DLD1 (cell line): ENCODE results near the gene PRICKLE2.

Experiments used
- in situ Hi-C: cut with HindIII; loops from 2 replicates; pipeline ENCODE4 v1.10.0; 2017; ENCODE audit warnings: low sequenced_read_pairs

The PRICKLE2 gene, protein sequence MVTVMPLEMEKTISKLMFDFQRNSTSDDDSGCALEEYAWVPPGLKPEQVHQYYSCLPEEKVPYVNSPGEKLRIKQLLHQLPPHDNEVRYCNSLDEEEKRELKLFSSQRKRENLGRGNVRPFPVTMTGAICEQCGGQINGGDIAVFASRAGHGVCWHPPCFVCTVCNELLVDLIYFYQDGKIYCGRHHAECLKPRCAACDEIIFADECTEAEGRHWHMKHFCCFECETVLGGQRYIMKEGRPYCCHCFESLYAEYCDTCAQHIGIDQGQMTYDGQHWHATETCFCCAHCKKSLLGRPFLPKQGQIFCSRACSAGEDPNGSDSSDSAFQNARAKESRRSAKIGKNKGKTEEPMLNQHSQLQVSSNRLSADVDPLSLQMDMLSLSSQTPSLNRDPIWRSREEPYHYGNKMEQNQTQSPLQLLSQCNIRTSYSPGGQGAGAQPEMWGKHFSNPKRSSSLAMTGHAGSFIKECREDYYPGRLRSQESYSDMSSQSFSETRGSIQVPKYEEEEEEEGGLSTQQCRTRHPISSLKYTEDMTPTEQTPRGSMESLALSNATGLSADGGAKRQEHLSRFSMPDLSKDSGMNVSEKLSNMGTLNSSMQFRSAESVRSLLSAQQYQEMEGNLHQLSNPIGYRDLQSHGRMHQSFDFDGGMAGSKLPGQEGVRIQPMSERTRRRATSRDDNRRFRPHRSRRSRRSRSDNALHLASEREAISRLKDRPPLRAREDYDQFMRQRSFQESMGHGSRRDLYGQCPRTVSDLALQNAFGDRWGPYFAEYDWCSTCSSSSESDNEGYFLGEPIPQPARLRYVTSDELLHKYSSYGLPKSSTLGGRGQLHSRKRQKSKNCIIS

DNA sequence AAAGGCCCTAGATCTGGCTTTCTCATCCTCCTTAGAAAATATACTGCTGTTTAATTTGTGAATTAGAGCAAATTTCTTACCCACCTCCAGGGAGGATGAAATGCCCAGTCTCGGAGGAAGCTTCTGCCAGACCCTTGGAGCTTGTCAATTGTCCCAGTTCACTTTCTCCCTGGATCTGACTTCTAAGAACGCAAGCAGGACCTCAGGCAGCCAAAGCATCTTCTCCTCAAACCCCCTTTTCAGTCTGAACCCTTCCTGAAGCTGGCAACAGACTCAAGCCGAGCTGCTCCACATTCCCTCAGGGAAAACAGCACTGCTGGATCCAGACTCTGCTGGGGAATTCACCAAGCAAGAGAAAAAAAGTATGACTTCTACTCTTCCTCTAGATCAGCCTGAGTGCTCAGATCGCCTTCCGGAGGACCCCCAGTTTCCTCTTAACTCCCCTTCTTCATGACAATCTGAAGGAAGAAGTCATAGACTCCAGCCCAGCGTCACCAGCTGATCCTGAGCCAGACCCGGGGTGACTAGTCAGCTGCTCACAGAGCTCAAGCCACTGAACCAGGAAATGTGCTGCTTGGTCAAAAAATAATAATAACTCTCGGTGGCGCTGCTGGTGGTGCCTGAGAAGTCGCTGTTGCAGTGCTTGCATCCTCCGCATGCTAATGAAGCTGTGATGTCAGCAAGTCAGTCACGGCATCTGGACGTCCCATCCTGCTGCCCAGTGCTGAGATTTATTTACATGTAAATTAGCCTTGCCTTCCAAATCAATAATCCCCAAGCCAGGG is at the start of gene PRICKLE2:
TSS of gene PRICKLE2 (minus strand) at position 641 of the 785 bp plus-strand sequence. CDS start 26,539 bp downstream, outside the sequence.
- in situ Hi-C loops, result no loop called here

DNA sequence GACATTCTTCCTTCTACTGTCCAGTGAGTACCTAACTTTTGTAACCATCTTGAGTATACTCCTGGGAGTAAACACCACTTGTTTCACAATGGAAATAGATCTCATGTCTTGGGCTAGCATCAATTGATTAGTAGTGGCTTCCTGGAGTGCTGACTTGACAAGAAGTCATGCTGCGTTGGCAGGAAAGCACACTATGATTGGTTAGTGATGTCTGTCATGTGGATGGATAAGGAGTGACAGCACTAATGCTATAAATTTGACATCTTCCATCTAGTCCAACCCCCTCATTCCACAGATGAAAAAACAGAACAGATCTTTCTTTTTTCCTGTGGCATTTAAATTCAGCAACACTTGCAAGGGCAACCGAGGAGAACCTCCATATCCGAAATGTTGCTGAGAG is 47.6 kb upstream of the PRICKLE2 start:
- in situ Hi-C loops, result no loop called here

DNA sequence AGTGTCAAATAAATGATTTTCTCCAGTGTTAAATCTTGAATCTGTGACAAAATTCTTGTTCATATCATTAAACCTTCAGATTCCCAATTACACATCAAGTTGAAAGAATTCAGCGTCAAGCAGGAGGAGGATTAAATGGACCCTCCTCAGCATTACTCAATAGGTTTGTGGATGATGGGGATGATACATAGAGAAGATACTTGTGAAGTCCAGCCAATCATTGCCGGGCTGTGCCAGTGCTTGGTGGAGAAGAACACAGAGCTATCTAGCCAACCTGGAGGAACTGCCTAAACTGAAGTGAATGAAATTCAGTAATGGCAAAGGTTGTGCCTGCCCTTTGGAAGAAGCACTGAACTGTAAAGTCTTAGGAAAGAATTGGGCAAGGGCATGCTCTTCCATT is 47.0 kb upstream of the PRICKLE2 start:
- in situ Hi-C loops, result no loop called here

DNA sequence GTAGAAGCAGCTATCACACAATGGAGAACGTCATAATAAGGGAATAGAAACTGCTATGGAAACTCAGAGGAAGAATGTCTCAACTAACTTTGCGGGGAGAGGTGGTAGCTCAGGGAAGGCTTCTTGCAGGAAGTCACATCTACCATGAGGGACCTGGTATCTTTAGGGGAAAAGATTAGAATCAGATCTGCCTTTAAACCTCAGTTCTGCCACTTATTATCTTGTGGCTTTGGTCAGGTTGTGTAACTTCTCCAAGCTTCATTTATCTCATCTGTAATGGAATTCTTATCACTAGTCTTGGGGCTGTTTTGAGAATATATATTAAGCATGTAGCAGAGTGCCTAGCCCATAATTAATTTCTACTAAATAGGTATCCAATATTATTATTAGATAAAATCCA is 46.4 kb upstream of the PRICKLE2 start:
- in situ Hi-C loops, result no loop called here

DNA sequence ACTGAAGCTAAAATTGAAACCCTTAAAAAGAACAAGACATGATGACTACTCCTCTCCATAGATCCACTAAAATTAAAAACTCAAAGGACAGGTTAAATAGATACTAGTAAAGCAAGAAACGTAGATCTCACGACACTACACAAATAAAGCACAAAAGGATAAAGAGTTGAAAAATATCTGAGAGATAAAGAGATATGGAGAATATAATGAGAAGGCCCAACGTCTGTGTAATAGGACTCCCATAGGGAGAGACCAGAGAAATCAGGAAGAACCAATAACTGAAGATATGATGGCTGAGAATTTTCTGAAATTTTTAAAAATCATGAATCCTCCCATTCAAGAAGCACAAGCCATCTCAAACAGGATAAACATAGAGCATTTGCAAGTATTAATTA is 45.6 kb upstream of the PRICKLE2 start:
- in situ Hi-C loops, result no loop called here

DNA sequence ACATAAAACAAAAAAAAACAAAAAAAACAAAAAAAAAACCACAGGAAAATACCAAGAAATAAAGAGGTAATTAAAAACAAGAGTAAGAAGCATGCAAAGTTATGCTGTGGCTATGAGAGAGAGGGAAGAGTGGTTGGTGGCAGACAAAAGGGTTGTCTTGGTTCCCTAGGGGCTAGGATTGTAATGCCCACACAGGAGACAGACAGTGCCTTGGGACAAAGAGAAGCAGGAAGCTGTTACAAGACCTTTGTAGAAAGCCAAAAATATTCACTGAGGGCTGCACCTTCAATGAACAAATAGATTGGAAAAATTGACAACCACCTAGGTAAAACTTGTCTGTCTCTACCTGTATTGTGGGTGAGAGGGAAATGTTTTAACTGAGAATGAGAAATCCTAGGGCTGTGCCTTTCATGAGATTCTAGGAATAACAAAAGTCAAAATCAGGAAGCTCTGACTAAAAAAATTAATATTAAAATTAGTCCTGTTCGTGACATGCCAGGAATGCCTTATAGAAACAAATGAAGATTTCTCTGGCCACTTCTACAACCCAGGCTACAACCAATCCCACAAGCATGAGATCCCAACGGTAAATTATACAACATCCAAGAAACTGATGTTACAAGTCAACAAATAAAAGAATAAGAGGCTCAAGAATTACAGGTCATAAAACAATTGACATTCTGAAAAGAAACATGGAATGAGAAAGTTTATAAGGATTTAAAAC is 45.0 kb upstream of the PRICKLE2 start:
- in situ Hi-C loops, result no loop called here

DNA sequence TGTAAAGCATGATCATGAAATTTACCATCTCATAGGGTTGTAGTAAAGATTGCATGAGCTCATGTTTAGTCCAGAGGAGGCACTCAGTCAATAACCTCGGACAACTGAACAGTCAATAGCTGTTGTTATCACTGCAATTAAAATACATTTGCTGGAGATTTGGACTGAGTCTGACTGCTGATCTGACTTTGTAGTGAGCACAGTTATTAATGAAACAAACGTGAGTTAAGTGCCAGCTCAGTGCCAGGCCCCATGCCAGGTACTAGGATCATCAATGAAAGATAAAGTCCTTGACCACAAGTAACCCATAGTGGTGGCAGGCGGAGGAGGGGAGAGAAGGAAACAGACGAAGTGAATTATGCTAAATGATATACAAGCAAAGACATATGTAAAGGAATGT is 43.7 kb upstream of the PRICKLE2 start:
- in situ Hi-C loops, result no loop called here

DNA sequence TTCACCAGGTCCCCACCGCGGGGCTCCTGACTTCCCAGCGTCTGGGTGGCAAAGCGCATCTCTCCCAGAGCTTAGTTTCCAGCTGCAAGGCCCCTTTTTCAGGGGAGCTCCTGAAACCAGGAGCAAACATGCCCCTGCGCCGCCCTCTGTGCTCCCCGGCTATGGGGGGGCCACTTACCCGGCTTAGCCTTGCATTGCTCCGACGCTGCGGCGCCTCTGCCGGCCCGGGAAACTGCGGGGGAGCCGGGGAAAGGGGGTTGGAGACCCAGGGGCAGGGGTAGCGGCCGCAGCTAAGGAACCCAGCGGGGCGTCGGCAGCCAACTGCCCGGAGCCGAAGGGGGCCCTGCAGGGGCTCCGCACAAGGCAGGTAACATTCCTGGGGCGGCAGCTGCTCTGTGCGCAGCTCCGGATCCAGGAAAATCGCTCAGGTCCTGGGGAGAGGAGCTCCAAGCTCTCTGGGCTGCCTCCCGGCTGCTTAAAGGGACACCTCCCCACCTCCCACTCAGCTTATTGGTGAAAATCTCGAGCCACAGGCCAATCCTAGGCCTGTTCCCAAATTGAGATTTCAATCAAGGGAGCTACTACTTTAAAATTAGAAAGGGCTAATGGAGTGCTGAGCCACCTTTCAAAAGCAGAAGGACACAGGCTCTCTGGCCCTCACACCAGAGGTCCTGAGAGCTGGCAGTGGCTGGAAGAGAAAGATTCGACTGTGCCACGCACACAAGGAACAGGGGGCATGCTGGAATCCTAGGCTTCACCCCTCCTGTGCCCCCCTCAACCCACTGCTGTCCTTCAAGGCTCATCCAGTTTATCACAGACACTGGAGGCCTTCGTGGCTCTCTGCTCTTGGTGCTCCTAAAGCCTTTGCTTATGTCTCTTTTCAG is 42.7 kb upstream of the PRICKLE2 start:
- in situ Hi-C loops, result no loop called here

DNA sequence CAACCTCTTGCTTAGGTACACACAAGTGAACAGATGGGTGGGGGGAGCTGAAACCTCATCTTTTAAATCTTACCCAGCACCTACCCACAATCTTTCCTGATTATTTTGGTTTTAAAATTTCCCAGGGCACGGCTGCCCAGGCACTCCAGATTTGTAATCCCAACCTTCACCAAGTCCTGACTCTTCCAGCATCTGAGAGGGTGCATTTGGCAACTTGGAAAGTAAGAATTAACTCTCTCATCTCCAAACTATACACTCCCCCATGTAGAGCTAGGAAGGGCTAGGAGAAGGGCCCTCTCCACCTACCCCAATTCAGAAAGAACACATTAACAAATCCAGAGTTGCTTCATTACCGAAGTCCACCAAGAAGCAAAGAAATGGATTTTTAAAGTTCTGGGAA is 41.7 kb upstream of the PRICKLE2 start:
- in situ Hi-C loops, result no loop called here

DNA sequence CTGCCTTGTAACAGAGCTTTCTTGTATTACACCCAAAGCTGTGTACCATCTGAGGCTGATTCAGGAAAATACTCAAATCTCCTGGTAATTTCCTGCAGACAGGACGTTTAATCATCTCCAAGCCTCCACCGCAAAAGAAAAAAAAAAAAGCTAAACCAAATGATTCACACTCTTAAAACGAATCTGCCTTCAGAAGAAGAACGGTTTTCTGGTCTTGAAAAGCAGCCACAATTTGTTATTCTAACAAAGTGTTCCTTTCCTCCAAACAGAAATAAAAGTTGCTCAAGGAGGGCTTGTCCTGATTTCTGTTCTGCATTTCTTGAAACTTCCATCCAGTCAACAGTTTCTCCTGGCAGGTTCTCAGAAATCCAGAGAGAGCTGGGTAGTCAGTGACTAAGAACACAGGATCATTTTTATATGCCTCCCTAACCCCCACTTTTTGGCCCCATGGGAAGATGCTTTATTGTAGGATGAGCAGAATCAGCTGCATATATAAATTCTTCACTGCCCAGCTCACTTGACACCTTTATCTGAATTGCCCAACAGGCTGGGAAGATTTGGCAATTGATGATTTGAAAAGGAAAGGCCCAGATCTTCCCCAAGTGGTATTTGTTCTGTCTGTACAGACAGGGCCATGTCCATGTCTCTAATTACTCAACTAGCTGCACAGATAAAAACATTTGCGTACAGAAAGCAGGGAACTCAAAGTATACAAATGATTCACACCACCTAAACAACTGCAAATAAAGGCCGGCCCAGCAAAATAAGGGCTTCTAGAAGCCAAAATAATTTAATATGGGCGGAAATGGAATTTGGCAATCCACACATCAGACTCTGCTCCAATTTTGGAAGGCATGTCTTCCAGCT is 41.0 kb upstream of the PRICKLE2 start:
- in situ Hi-C loops, result no loop called here

DNA sequence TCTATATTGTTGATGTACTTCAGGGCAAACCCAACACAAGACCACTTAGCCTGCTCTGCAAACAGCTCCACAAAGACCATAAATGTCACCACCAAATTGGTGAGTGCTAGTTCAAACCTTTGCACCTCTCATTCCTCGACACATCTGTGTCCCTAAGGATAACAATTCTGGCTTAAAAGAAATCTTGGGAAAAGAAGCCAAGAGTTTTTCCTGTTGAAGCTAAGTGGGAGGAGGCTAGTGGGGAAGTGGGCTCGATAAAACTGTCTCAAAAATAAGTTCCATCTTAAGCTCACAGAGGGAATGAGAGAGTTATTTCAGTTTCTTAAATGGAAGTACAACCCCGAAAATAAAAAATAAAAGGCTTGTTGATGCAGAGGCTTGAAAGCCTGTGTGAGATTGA is 40.4 kb upstream of the PRICKLE2 start:
- in situ Hi-C loops, result no loop called here

DNA sequence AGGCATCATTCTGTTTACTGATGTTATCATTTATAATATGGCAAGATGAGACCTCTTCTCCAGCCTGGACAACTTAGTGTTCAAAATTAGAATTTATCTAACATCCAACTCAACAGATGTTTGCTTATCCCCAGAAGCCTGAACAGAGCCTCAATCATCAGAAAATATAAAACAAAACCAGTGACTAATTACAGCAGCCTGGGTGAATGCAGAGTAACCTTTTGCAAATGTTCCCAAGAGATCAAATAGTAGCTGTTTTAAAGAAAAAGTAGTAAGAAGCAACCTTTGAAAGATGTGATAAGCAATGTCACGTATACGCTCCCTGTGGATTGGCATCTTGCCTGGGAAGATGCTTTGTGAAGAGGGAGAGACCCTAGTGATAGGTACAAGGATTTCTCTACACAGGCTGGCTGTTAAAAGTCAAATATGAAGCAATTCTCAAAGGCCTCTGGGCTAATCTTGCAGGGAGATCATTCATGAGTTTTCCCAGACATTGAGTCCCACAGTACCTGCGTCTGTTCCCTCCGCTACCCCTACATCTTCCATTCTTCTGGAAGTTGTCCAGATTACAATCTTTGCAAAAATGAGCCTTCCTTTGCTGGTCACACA is 39.3 kb upstream of the PRICKLE2 start:
- in situ Hi-C loops, result no loop called here

DNA sequence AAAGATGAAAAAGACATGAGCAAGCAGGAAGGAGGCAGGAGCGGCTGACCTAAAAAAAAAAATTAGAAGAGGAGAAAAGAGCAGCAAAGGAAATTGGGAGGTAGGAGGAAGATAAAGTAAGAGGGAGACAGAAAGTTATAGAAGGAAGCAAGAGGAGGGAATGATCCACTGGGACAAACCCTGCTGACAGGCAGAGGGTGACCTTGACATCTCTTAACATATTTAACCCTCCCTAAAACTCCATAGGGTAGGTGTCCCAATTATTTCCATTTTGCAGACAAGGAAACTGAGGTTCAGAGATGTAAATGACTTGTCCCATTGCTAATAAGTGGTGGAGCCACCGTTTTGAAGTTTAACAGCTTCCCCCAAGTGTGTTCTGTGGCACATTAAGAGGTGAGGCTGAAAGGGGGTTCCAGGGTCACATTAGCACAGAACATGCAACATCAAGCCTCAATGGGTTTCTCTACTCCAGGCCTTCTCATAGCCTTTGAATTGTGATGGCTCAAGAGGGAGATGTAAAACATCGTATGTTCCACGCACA is 37.4 kb upstream of the PRICKLE2 start:
- in situ Hi-C loops, result no loop called here

DNA sequence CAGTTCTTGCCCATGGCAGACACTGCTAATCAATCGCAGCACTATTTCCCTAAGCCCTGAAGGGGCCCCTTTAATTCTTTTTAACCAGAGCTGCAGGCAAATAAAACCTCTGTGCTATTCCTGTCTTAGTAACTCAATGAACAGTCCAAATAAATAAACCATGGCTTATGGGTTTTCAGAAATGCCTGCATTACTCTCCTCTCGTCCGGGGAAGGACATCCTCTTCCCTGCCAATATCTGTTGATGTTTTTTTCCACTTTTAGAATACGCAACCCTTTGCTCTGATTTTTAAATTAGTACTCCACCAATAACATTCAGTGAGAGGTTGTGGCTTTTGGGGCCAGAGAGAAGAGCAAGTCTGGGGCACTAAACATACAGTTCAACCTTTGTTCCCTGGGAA is 35.2 kb upstream of the PRICKLE2 start:
- in situ Hi-C loops, result no loop called here

DNA sequence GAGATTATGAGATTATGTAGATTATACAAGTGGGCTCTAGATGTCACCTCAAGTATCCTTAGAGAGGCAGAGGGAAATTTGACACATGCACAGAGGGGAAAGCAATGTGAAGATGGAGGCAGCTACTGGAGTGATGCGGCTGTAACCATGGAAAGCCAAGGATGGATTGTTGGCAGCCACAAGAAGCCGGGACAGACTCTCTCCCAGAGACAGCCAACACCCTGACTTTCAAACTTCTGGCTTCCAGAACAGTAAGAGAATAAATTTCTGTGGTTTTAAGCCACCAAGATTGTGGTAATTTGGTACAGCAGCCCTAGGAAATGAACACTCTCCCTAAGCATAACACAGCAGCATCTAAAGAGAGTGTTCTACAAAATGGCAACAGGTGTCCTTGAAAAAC is 34.4 kb upstream of the PRICKLE2 start:
- in situ Hi-C loops, result no loop called here

DNA sequence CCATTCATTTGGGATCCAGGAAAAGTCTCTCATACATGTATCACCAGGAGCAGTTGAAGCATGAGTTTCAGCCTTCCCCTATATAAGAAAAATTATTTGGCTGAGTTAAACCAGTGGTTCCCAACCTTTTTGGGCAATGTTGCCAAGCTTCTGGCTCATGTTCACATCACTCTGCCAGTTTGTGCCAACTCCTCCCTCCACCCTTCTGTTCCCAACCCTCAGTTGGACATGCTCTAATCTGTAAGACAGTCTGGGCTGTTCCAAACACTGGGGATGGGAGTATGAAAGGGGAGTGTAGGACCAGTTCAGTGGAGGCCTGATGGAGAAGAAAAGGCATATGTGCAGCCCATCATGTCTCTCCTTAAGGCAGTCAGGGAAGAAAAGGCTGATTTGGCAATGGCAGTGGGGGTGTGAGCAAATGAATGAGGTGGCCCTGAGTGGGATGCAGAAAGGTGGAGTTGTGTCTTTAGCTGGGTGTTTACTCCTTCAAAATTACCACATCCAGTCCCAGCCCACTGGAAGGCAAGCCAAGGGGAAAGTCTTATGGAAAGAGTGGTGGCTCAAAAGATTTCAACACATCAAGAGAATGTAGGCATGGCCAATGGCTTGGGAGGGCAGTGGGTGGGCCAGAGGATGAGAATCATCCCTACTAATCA is 32.0 kb upstream of the PRICKLE2 start:
- in situ Hi-C loops, result no loop called here

DNA sequence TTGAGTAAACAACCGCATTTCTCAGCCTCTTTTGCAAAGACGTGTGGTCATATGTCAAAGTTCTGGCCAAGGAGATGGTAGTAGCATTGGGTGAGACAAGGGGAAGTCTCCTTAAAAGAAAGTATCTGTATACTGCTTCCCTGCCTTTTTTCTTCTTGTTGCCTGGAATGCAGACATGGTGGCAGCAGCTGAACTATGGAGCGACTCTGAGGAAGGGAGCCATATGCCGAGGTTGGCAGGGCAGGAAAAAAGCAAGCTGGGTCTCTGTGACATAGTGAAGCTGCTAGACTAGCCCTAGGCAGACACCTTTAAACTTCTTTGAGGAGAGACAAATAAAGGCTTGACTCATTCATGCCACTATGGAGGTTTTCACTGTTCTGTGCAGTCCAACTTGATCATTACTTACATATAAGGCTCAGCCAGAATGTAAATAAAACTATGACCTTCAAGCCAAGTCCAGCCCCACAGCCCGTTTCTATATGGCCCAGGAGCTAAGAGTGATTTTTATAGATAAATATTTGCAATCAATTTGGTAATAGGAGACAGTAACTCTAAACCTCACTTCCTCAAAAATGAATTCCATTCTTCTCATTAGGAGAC is 30.6 kb upstream of the PRICKLE2 start:
- in situ Hi-C loops, result no loop called here
